ENCODE results near the gene STEEP1. TPM values are rescaled to one million over a fixed set of nuclear protein-coding genes. Genes with fewer than 3 reads are reported as not detected.

Gene STEEP1
- 13.9 and 22.4 TPM in 2 replicates for total RNA-seq

DNA sequence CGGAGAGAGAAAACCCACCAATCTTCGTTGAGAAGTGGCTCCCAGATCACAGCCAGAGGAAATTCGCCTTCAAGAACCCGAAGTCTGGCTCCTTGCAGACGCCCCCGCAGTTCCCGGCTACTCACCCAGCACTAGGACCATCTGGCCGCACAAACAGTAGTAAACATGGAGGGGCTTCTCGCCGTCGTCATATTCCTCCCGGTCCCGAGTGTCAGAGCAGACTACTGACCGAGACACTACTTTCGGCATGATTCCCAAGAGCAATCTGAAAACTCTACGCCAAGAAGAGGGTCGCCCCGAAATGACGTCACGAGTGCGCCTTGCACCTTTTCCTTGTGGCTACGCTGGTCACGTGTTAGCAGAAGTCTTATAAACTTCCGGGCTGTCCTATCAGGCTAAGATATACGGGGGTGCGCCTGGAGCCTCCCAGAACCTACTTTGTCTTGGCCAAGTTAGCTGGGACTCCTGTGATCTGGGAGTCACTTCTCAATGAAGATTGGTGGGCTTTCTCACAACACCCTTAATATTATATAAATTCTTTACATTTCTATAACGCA is at the start of gene STEEP1:
Gene STEEP1 (minus strand): TSS at position 303 of the 557 bp plus-strand sequence. CDS start 54 bp downstream, at position 249.

GRCh38 chrX:119606280-119607017 is 41.2 kb upstream of the STEEP1 start, which contains the start of gene NKRF:
TSS of gene NKRF (minus strand) at chrX:119606424.

DNA sequence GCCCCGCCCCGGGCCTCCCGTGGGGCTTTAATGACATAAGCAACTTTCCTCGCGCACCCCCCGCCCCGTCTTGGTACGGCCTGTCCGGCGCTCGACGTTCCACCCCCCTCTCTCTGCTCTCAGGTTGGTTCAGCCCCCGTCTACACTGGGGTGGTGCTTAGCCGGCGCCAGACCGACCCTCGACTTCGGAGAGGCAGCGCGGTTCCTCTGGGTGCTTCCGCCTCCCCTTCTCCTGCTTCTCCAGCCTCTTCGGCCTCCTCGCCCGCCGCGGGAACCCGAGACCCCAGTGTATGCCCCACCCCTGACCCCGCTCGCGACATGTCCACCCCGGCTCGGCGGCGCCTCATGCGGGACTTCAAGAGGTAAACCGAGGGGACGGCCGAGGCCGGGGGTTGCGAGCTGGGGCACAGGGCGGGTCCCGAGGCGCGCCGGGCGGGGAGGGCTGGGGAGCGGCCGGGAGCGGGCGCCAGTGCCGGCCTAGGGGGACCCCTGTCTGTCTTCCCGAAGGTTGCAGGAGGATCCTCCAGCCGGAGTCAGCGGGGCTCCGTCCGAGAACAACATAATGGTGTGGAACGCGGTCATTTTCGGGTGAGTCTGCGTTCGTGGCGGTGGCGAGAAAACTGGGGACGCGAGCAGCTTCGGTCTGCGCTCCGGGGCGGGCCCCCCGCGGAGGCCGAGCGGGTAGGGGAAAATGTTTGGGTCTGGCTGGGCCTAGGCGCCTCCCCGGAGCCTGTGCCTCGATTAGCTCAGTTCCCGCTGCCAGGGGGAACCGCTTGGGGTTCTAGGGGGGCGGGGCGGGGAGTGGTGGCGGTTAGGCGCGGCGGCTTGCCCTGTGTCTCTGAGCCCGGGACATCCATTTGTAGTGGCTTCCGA is 9.4 kb upstream of the STEEP1 start, which contains the start of gene UBE2A:
Gene UBE2A (plus strand): TSS at position 170 of the 873 bp plus-strand sequence. CDS start 149 bp downstream, at position 319.

Other genes with a start within 250 kb of the STEEP1 start
- 22.6 and 27.7 TPM in 2 replicates for gene SLC25A43, start 166.1 kb downstream of the STEEP1 start, total RNA-seq
- 647 and 739 TPM in 2 replicates for gene SLC25A5, start 97.0 kb downstream of the STEEP1 start, total RNA-seq
- gene UBE2A, start 9.2 kb upstream of the STEEP1 start, total RNA-seq, result 29.8 and 31.2 TPM in 2 replicates
- gene NKRF, start 41.0 kb upstream of the STEEP1 start, total RNA-seq, result 5.5 and 10.5 TPM in 2 replicates
- 8.2 and 9.0 TPM in 2 replicates for gene SEPTIN6, start 127.8 kb upstream of the STEEP1 start, total RNA-seq
- 0.68 TPM in 1 of 2 replicates, not detected in the other for gene SOWAHD, start 193.2 kb upstream of the STEEP1 start, total RNA-seq
- 5,686 and 6,700 TPM in 2 replicates for gene RPL39, start 226.2 kb upstream of the STEEP1 start, total RNA-seq